Posterior cingulate gyrus (tissue), 11 donors: ENCODE measurements around the gene XYLT2.
"Not testable (repeated sequence)": the region's sequence is repeated elsewhere in the genome, so short reads cannot be mapped to it uniquely, and the experiment has no call there.

Experiments used
- DNase-seq, 10 donors: peaks; one replicate each; pipeline versions ENCODE4 v3.0.0 to v3.0.0-alpha.2; 2020 to 2021; ENCODE audit warnings: mixed read lengths in 3 of 10
- intact Hi-C: fragments of 100-400 bp; cut with DNase I; formaldehyde crosslinking; loops from one replicate; pipeline ENCODE4 v1.15.1; 2023

The XYLT2 gene

GRCh38 chr17:50318501-50319285 lies 27.2 kb upstream of the XYLT2 start:
- peak in 2 of 10 donors; percentile 25 to 52 for DNase-seq
- intact Hi-C loops: loop anchor here (10.0 kb wide), 1 partner anchor 64 kb away; no protein-coding TSS in a partner anchor

GRCh38 chr17:50319306-50320004 lies 26.5 kb upstream of the XYLT2 start:
- intact Hi-C loops: loop anchor here (10.0 kb wide), 1 partner anchor 65 kb away; no protein-coding TSS in a partner anchor

GRCh38 chr17:50322271-50322670 lies 23.7 kb upstream of the XYLT2 start:
- DNase-seq: no peak
- intact Hi-C loops: no loop called here

More at GRCh38 chr17:50319306-50320004, 26.5 kb upstream of the XYLT2 start:
- peak in 1 of 10 donors; percentile 18 for DNase-seq

- intact Hi-C loops: no loop called here
- no peak for DNase-seq
Observed at GRCh38 chr17:50323060-50323459, 22.9 kb upstream of the XYLT2 start.

- peak in 1 of 10 donors; percentile 49 for DNase-seq
- intact Hi-C loops: no loop called here
Observed at GRCh38 chr17:50325906-50326305, 20.0 kb upstream of the XYLT2 start.

GRCh38 chr17:50326831-50327364 lies 19.0 kb upstream of the XYLT2 start:
- peak in 1 of 10 donors; percentile 3 for DNase-seq
- intact Hi-C loops: no loop called here

GRCh38 chr17:50328363-50329325 lies 17.3 kb upstream of the XYLT2 start:
- intact Hi-C loops: no loop called here
- peak in 1 of 10 donors; percentile 84 for DNase-seq

GRCh38 chr17:50329716-50330115 lies 16.2 kb upstream of the XYLT2 start:
- intact Hi-C loops: no loop called here
- DNase-seq: peak in 1 of 10 donors; percentile 74

- peak in 1 of 10 donors; percentile 43 for DNase-seq
- intact Hi-C loops: no loop called here
Observed at GRCh38 chr17:50330151-50330775, 15.7 kb upstream of the XYLT2 start.

- intact Hi-C loops: no loop called here
- peak in 1 of 10 donors; percentile 15 for DNase-seq
Observed at GRCh38 chr17:50331085-50331791, 14.7 kb upstream of the XYLT2 start.

- no peak for DNase-seq
- intact Hi-C loops: no loop called here
Observed at GRCh38 chr17:50332196-50332595, 13.7 kb upstream of the XYLT2 start.

GRCh38 chr17:50333291-50334057 lies 12.5 kb upstream of the XYLT2 start:
- intact Hi-C loops: not testable (repeated sequence)
- DNase-seq: peak in 1 of 10 donors; percentile 43

- no peak for DNase-seq
- intact Hi-C loops: no loop called here
Observed at GRCh38 chr17:50337956-50338355, 8.0 kb upstream of the XYLT2 start.

- intact Hi-C loops: no loop called here
- DNase-seq: no peak
Observed at GRCh38 chr17:50338645-50339044, 7.3 kb upstream of the XYLT2 start.

- no peak for DNase-seq
Observed at GRCh38 chr17:50339381-50339780, 6.5 kb upstream of the XYLT2 start.

GRCh38 chr17:50344731-50345365 lies 1.1 kb upstream of the XYLT2 start:
- DNase-seq: peak in 2 of 10 donors; percentile 80 to 83
- intact Hi-C loops: no loop called here

More at GRCh38 chr17:50339381-50339780, 6.5 kb upstream of the XYLT2 start:
- intact Hi-C loops: no loop called here

GRCh38 chr17:50346313-50347116 lies 589 bp downstream of the XYLT2 start:
- intact Hi-C loops: no loop called here
- peak in 5 of 10 donors; percentile 29 to 91 (median 78) for DNase-seq
